ENCODE measurements around the gene RUVBL1. TPM values are rescaled to one million over a fixed set of nuclear protein-coding genes. Genes with fewer than 3 reads are reported as not detected.

RUVBL1 gene
- total and polyA plus RNA-seq, 3 experiments from 2014 or later: 69.2 to 116 (median 114) TPM

DNA sequence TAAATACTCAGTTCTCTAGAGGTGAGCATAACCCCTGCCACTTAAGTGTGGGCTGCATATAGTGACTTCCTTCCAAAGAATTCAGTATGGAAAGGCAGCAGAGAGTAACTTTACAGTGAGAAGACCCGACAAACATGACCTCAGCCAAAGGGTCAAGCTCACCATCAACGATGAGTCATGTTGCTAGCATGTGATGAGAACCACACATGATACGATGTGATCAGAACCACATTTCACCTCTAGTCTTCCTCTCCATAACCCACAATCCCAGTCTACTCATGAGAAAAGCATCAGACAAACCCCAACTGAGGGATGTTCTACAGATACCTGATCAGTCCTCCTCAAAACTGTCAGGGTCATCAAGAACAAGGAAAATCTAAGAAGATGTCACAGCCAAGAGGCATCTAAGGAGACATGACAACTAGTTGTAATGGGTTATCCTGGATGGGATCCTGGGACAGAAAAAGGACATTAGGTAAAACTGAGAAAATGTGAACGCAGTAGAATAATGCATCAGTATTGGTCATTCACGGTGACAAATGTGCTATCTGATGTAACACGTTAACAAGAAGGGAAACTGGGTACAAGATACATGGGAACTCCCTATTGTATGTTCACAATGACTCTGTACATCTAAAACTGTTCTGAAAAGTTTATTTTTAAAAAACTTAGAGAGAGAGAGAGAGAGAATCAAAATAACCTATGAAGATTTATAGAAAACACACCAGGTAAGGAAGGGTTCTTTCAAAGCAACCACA lies 43.1 kb downstream of the RUVBL1 start:
- no peaks in the 10 kb centered on the region for H3K9me3 Mint-ChIP-seq
- peaks cover 36% of the 10 kb centered on the region for H3K36me3 ChIP-seq (ENCODE audit: insufficient read depth, low read length)
- no peak for DNase-seq
- ChIA-PET POLR2A (no interaction called here), CTCF (interaction anchor here (0.9 kb wide), 1 partner anchor 14 kb away, joined by 3 read pairs; no protein-coding TSS in a partner anchor)
- H3K27me3 Mint-ChIP-seq: peaks cover 0 to 2% of the 10 kb centered on the region in 2 donors
- no peak overlapping the region for H3K4me3 Mint-ChIP-seq
- H3K9me3 ChIP-seq (ENCODE audit: low read length): no peaks in the 10 kb centered on the region
- peaks cover 8 to 77% (median 30%) of the 10 kb centered on the region in 3 donors for H3K36me3 Mint-ChIP-seq
- H3K4me3 ChIP-seq (ENCODE audit: low read length): no peak overlapping the region
- peaks cover 9% of the 10 kb centered on the region for H3K4me1 ChIP-seq (ENCODE audit: insufficient read depth, low read length)
- peaks cover 0 to 11% (median 2%) of the 10 kb centered on the region in 3 donors for H3K4me1 Mint-ChIP-seq
- H3K27me3 ChIP-seq (ENCODE audit: insufficient read depth, low read length, poor library complexity, severe bottlenecking): no peaks in the 10 kb centered on the region
- H3K27ac ChIP-seq (ENCODE audit: low read depth, low read length): no peak overlapping the region
- no peak overlapping the region for H3K27ac Mint-ChIP-seq

DNA sequence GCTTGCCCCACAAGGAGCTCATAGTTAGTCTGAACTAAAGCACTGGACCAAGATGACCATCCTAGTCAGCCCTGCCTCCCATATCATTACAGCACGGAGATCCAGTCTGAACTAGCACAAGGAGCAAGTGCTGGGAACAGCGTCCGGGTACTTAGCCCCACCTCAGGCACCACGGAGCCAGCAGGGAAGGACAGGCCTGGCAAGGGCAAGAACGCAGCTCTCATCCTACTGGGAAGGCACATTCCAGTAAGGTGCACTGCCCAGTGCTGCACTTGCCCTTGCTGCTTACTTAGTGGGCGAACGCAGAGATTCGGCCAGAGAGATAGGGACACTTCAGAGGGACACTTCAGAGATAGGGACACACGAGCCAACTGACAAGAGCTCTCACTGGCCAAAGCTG lies 43.8 kb downstream of the RUVBL1 start:
- POLR2A ChIA-PET: no interaction called here

DNA sequence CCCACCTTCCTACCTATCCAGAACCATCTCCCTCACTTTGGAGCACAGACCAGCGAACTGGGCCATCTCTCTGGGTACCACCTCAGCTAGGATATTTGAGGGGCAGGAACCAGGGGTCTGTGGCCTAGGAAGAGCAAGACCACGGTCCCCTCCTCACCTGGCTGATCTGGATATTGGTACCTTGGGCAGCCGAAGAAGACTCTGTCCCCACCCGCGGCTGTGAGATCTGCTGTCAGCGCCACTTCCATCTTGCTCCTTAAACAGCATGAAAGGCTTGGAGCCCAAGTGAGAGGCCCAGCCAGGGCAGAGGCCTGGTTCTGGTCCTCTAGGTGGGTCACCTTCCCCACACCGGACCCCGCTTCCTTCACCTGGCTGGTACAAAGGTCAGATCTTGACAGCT lies 44.7 kb downstream of the RUVBL1 start:
- Mint-ChIP-seq H3K27ac (no peak overlapping the region), H3K4me3 (no peak overlapping the region), H3K9me3 (no peaks in the 10 kb centered on the region), H3K36me3 (peaks cover 8 to 61% (median 22%) of the 10 kb centered on the region in 3 donors), H3K27me3 (peaks cover 0 to 4% of the 10 kb centered on the region in 2 donors), H3K4me1 (peaks cover 6 to 19% (median 8%) of the 10 kb centered on the region in 3 donors)
- H3K27me3 ChIP-seq (ENCODE audit: insufficient read depth, low read length, poor library complexity, severe bottlenecking): no peaks in the 10 kb centered on the region
- H3K4me1 ChIP-seq (ENCODE audit: insufficient read depth, low read length): peaks cover 16% of the 10 kb centered on the region
- CTCF ChIA-PET: interaction anchor here (0.9 to 1.6 kb wide), 2 partner anchors 11 to 55 kb away, joined by 3 read pairs; no protein-coding TSS in a partner anchor
- no peak overlapping the region for H3K4me3 ChIP-seq (ENCODE audit: low read length)
- H3K9me3 ChIP-seq (ENCODE audit: low read length): no peaks in the 10 kb centered on the region
- H3K27ac ChIP-seq (ENCODE audit: low read depth, low read length): no peak overlapping the region
- H3K36me3 ChIP-seq (ENCODE audit: insufficient read depth, low read length): peaks cover 20% of the 10 kb centered on the region
- POLR2A ChIA-PET: no interaction called here
- DNase-seq: no peak

More for the DNA sequence above, 43.8 kb downstream of the RUVBL1 start:
- H3K9me3 Mint-ChIP-seq: no peaks in the 10 kb centered on the region
- peaks cover 8 to 70% (median 25%) of the 10 kb centered on the region in 3 donors for H3K36me3 Mint-ChIP-seq
- H3K27ac Mint-ChIP-seq: peak overlapping the region in 1 of 8 donors; percentile 67
- Histone ChIP-seq H3K4me3 (ENCODE audit: low read length) (no peak overlapping the region), H3K36me3 (ENCODE audit: insufficient read depth, low read length) (peaks cover 29% of the 10 kb centered on the region), H3K27me3 (ENCODE audit: insufficient read depth, low read length, poor library complexity, severe bottlenecking) (no peaks in the 10 kb centered on the region), H3K4me1 (ENCODE audit: insufficient read depth, low read length) (peaks cover 15% of the 10 kb centered on the region), H3K27ac (ENCODE audit: low read depth, low read length) (no peak overlapping the region), H3K9me3 (ENCODE audit: low read length) (no peaks in the 10 kb centered on the region)
- CTCF ChIA-PET: interaction anchor here (0.9 to 1.6 kb wide), 2 partner anchors 15 to 54 kb away, joined by 3 read pairs; no protein-coding TSS in a partner anchor
- no peak for DNase-seq
- H3K27me3 Mint-ChIP-seq: peaks cover 0 to 4% of the 10 kb centered on the region in 2 donors
- H3K4me1 Mint-ChIP-seq: peaks cover 5 to 17% (median 7%) of the 10 kb centered on the region in 3 donors
- H3K4me3 Mint-ChIP-seq: no peak overlapping the region

DNA sequence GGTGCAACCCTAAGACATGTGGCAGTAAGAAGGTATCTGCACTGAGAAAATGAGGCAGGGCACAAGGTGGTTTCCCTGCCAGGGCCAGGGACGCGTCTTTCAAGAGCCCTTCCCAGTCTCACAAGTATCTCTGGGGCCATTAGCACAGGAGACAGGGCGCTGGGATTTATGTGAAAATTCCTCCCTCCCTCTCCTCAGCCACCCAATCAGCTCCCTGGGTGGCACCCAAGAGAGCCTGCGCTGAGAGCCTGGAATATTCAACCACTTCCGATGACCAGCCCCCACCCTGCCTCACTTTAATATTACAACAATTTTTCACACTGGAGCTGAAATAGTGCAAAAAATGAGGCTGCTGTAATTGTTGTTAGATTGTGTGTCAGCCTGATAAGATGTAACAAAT lies 45.3 kb downstream of the RUVBL1 start:
- ChIA-PET POLR2A (no interaction called here), CTCF (interaction anchor here (0.9 to 1.6 kb wide), 3 partner anchors 8 to 55 kb away, joined by 3 to 4 read pairs (median 3); no protein-coding TSS in a partner anchor)
- Mint-ChIP-seq H3K27ac (peak overlapping the region in 3 of 8 donors; percentile 27 to 75 (median 40)), H3K4me1 (peaks cover 6 to 19% (median 8%) of the 10 kb centered on the region in 3 donors), H3K36me3 (peaks cover 8 to 60% (median 22%) of the 10 kb centered on the region in 3 donors), H3K4me3 (peak overlapping the region in 1 of 7 donors; percentile 5), H3K9me3 (no peaks in the 10 kb centered on the region), H3K27me3 (peaks cover 0 to 4% of the 10 kb centered on the region in 2 donors)
- Histone ChIP-seq H3K27ac (ENCODE audit: low read depth, low read length) (peak overlapping the region; percentile 31), H3K36me3 (ENCODE audit: insufficient read depth, low read length) (peaks cover 18% of the 10 kb centered on the region), H3K9me3 (ENCODE audit: low read length) (no peaks in the 10 kb centered on the region), H3K4me3 (ENCODE audit: low read length) (no peak overlapping the region), H3K27me3 (ENCODE audit: insufficient read depth, low read length, poor library complexity, severe bottlenecking) (no peaks in the 10 kb centered on the region), H3K4me1 (ENCODE audit: insufficient read depth, low read length) (peaks cover 16% of the 10 kb centered on the region)
- DNase-seq: no peak

DNA sequence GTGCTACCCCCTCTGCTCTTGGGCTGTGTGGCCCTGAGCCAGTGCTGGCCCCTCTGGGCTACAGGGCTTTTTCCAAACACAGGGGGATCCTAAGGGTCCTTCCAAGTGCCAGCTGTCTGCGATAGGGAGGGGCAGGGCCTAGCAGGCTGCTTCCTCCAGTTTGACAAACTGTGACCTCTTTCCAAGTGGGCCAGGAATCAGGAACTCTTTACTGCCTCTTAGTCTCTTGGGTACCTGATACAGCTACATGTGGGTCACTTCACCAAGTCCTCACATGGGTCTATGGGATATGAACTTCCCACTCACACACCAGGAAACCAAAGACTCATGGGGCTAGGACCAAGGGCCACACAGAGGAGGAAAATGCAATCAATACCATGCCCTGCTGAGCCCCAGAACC lies 45.9 kb downstream of the RUVBL1 start:
- DNase-seq: no peak
- Mint-ChIP-seq H3K27ac (peak overlapping the region in 1 of 8 donors; percentile 47), H3K4me3 (peak overlapping the region in 3 of 7 donors; percentile 20 to 49 (median 29)), H3K27me3 (peaks cover 0 to 2% of the 10 kb centered on the region in 2 donors), H3K9me3 (no peaks in the 10 kb centered on the region), H3K4me1 (peaks cover 6 to 19% (median 8%) of the 10 kb centered on the region in 3 donors), H3K36me3 (peaks cover 8 to 56% (median 18%) of the 10 kb centered on the region in 3 donors)
- no peak overlapping the region for H3K4me3 ChIP-seq (ENCODE audit: low read length)
- H3K9me3 ChIP-seq (ENCODE audit: low read length): no peaks in the 10 kb centered on the region
- CTCF ChIA-PET: interaction anchor here (1.0 to 3.0 kb wide), 3 partner anchors 9 to 56 kb away, joined by 3 to 15 read pairs (median 4); no protein-coding TSS in a partner anchor
- H3K36me3 ChIP-seq (ENCODE audit: insufficient read depth, low read length): peaks cover 12% of the 10 kb centered on the region
- peak overlapping the region; percentile 31 for H3K27ac ChIP-seq (ENCODE audit: low read depth, low read length)
- no peaks in the 10 kb centered on the region for H3K27me3 ChIP-seq (ENCODE audit: insufficient read depth, low read length, poor library complexity, severe bottlenecking)
- H3K4me1 ChIP-seq (ENCODE audit: insufficient read depth, low read length): peaks cover 16% of the 10 kb centered on the region
- POLR2A ChIA-PET: no interaction called here

DNA sequence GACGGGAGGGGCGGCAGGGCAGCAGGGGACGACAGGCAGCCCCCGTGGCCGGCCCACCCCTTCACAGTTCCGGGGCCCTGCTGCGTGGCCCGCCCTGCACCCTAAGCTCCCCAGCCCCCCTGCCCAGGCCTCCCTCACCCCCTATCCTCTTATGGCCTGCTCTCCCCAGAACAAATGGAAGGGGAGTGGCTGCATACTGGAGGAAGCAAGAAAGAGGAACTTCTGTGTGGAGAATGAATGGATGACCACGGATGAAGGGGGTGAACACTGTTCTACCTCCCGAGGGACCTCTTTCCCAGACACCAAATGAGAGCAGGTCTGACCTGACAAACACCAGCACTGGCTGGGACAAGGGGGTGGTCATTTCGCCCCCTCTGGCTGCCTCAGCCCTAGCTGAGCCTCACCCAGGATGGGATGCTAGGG lies 46.4 kb downstream of the RUVBL1 start:
- Histone ChIP-seq H3K27me3 (ENCODE audit: insufficient read depth, low read length, poor library complexity, severe bottlenecking) (no peaks in the 10 kb centered on the region), H3K4me3 (ENCODE audit: low read length) (no peak overlapping the region), H3K4me1 (ENCODE audit: insufficient read depth, low read length) (peaks cover 16% of the 10 kb centered on the region), H3K27ac (ENCODE audit: low read depth, low read length) (peak overlapping the region; percentile 31), H3K36me3 (ENCODE audit: insufficient read depth, low read length) (peaks cover 11% of the 10 kb centered on the region), H3K9me3 (ENCODE audit: low read length) (no peaks in the 10 kb centered on the region)
- Mint-ChIP-seq H3K4me3 (peak overlapping the region in 2 of 7 donors; percentile 15 to 17), H3K36me3 (peaks cover 8 to 56% (median 15%) of the 10 kb centered on the region in 3 donors), H3K27ac (no peak overlapping the region), H3K9me3 (no peaks in the 10 kb centered on the region), H3K27me3 (peaks cover 0 to 2% of the 10 kb centered on the region in 2 donors), H3K4me1 (peaks cover 6 to 19% (median 8%) of the 10 kb centered on the region in 3 donors)
- CTCF ChIA-PET: interaction anchor here (1.0 to 3.0 kb wide), 5 partner anchors 10 to 57 kb away, joined by 3 to 15 read pairs (median 4); no protein-coding TSS in a partner anchor
- no peak for DNase-seq
- POLR2A ChIA-PET: no interaction called here

DNA sequence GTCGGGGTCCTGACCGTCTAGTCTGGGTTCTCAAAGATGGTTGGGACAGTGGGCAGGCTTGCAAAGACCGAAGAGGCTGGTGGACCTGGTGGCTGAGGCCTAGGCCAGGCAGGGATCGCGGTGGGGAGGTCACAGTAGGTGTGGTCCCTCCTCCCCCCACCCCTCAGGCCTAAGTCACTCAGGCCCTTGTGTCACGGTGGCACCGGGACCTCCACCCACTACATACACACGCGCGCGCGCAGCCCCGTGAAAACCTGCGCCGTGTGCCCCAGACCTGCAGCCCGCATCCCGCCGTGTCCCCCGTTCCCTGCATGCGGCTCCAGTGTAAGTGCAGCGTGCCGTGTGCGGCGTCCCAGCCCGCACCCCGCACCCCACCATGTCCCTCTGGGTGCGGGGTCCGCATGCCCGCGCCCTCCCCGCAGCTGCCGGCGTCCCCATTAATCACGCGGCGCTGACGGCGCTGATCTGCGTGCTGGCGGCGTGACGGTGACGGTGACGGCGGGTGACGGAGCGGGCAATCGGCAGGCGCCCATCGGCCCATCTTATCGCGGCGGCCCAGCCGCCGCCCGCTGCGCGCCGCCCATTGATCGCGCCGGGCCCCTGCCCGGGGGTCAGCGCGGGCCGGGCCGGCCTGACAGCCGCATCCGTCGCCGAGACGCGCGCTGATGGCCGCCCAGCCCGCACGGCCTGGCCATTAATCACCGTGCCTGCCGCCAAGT lies 47.0 kb downstream of the RUVBL1 start:
- peaks cover 6 to 19% (median 8%) of the 10 kb centered on the region in 3 donors for H3K4me1 Mint-ChIP-seq
- peak overlapping the region in 6 of 7 donors; percentile 37 to 73 (median 58) for H3K4me3 Mint-ChIP-seq
- peak in 1 of 5 donors; percentile 43 for DNase-seq

More for the DNA sequence above, 47.0 kb downstream of the RUVBL1 start:
- Histone ChIP-seq H3K9me3 (ENCODE audit: low read length) (no peaks in the 10 kb centered on the region), H3K27me3 (ENCODE audit: insufficient read depth, low read length, poor library complexity, severe bottlenecking) (no peaks in the 10 kb centered on the region), H3K4me3 (ENCODE audit: low read length) (peak overlapping the region; percentile 55), H3K36me3 (ENCODE audit: insufficient read depth, low read length) (peaks cover 10% of the 10 kb centered on the region), H3K4me1 (ENCODE audit: insufficient read depth, low read length) (peaks cover 16% of the 10 kb centered on the region), H3K27ac (ENCODE audit: low read depth, low read length) (peak overlapping the region; percentile 16)
- POLR2A ChIA-PET: no interaction called here
- H3K9me3 Mint-ChIP-seq: no peaks in the 10 kb centered on the region
- peaks cover 0 to 2% of the 10 kb centered on the region in 2 donors for H3K27me3 Mint-ChIP-seq
- peaks cover 8 to 56% (median 15%) of the 10 kb centered on the region in 3 donors for H3K36me3 Mint-ChIP-seq
- CTCF ChIA-PET: interaction anchor here (0.8 to 3.0 kb wide), 7 partner anchors 9 to 245 kb away, joined by 3 to 15 read pairs (median 5); no protein-coding TSS in a partner anchor
- no peak overlapping the region for H3K27ac Mint-ChIP-seq

All from CD8-positive, alpha-beta memory T cell (primary cell).